H7 (cell line): ENCODE measurements around the gene CELF3. TPM values are rescaled to one million over a fixed set of nuclear protein-coding genes. Genes with fewer than 3 reads are reported as not detected.

ENCODE experiments used
- DNase-seq: peaks from one replicate; pipeline ENCODE4 v3.0.0; 2012
- H3K27me3 ChIP-seq: 2 replicates; pipeline ENCODE4 v1.6.0; 2011; ENCODE audit warnings: mild to moderate bottlenecking, low read length; ENCODE audit not compliant: control insufficient read depth, insufficient read depth
- H3K36me3 ChIP-seq: replicated peaks from 2 replicates; pipeline ENCODE4 v1.5.1; 2011; ENCODE audit warnings: low read length; ENCODE audit not compliant: control insufficient read depth, insufficient read depth
- H3K4me3 ChIP-seq: 2 replicates; pipeline ENCODE4 v1.5.1; 2011; ENCODE audit warnings: low read depth, mild to moderate bottlenecking, control low read depth, low read length, moderate library complexity; ENCODE audit not compliant: insufficient read depth
- total RNA-seq: library from RNA; depleted of rRNA; stranded (reverse); fragments of >200 nt; shearing (Covaris generic); gene quantifications from 2 replicates; pipeline ENCODE4 v1.2.3, GENCODE V29; 2014

Gene CELF3
- total RNA-seq, 1 experiment from 2014 or later, result 0.07 TPM

DNA sequence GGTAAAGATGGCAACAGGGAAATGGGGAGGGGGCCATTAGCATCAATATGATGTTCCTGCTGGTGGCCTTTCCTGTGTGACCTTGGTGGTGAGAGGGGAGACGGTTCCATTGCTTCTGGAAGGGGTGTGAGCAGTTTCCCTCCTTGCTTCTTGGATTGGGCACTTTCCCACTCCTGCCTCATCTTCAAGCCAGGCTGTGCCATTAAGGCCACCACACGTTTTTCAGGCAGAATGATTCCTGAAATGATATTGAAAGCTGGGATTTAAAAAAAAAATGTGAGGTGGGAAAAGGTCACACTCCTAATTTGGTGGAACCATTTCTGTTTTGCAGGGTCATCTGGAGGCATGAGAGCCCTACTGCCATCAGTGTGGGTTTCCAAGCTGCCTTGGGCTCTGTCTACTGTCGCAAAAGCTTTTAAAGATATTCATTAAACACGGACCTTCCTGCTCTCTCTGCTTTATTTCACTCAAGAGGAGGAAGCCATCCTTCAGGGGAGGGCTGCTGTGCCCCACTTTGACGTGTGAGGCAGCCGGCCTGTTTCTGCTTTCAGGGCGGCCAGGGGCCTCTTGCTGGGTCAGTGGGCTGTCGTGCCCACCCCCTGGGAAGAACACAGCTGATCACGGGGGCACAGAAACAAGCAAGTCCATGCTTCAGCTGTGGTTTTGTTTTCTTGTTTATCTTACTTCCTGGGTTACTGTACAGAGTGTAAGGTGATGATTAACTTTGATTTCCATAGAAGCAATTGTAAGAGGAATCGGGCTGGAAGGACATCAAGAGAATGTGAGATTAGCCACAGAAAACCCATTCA is 12.8 kb upstream of the CELF3 start:
- H3K27me3 ChIP-seq, result peaks cover 3% of the 10 kb centered on the region; the same call in 1 of the 2 replicates
- DNase-seq, result no peak
- no peaks in the 10 kb centered on the region for H3K36me3 ChIP-seq
- H3K4me3 ChIP-seq, result no peak overlapping the region

DNA sequence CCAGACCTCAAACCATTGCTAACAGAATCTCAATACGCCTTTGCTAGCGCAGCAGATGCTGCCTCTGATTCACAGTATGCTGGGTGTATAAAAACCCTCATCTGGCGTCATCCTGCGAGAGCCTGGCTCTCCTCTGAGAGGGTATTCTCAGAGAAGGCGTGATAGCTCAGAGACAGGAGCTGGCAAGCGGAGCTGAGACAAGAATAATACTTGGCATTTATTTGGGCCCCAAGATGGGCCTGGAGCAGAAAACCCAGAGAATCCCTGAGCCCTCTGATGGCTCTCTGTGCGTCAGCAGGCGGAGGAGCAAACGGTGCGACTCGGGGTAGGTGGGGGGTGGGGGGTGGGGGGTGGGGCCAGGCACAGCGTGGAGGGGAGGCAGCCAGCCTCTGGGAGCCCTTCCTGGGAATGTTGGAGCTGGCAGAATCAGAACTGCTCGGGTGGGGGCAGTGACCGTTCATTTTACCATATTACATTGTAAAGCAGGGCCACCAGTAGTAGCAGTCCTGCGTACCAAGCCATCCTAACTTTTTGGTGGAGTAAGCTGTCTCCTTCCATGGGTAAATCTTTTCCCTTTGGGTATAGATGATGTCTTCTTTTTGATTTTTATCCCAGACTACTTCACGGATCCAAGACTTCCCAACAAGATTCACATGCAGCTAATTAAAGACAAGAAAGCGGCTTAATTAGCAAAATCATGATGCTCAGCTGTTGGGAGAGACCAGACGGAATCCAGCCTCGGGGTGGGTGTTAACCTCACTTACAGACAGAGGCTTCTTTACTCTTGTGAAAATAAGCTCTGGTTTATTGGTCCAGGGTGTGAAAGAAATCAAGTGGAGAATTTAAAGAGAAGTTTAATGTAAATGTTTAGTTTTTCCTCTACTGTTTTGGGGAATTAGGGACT is 11.8 kb upstream of the CELF3 start:
- Histone ChIP-seq H3K4me3 (no peak overlapping the region), H3K27me3 (peaks cover 6% of the 10 kb centered on the region), H3K36me3 (no peaks in the 10 kb centered on the region)
- DNase-seq, result peak; percentile 72

- no peak for DNase-seq
- Histone ChIP-seq H3K4me3 (no peak overlapping the region), H3K36me3 (no peaks in the 10 kb centered on the region), H3K27me3 (peaks cover 41% of the 10 kb centered on the region)
These were observed 7.2 kb upstream of the CELF3 start for GRCh38 chr1:151723726-151724370.

DNA sequence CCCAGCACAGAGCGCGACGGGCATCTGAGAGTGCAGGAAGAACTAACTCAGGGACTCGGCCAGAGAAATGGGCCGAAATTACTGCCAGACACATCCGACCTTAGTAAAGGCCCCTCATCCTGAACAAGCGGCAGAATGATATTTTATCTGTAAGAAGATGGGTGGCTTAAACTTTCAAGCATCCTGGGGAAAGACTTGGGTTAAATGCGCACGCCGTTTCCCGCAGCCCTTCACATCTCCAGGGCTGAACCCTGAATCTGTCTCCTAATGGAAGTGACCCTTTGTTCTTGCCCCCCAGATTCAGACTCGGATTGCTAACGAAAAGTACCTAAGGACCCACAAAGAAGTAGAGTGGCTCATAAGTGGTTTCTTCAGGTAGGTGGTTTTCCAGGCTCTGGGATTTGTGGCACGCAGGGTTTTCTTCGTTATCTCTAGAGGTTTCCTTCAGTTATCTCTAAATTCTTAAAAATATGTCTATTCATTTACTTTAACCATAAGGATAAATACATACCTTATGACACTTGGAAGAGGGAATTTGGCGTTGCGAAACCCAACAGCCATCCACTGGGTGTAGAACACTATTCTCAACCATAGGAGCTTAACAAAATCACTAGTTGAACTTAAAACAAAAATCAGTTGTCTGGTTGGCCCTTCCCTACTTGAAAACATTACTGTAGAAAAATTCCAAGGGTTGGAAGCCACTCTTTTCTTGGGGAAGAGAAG is 5.3 kb upstream of the CELF3 start:
- DNase-seq, result no peak
- Histone ChIP-seq H3K4me3 (peak overlapping the region; percentile 41), H3K36me3 (no peaks in the 10 kb centered on the region), H3K27me3 (peaks cover 56% of the 10 kb centered on the region)

GRCh38 chr1:151720974-151721787 is 4.6 kb upstream of the CELF3 start, which contains the start of gene RIIAD1:
Gene RIIAD1, plus strand, starts transcription at chr1:151721522. Its CDS starts 15 bp downstream, at chr1:151721537.
- Histone ChIP-seq H3K36me3 (no peaks in the 10 kb centered on the region), H3K27me3 (peaks cover 56% of the 10 kb centered on the region), H3K4me3 (peak within 1 kb of the TSS; percentile 41)
- peak; percentile 98 for DNase-seq

DNA sequence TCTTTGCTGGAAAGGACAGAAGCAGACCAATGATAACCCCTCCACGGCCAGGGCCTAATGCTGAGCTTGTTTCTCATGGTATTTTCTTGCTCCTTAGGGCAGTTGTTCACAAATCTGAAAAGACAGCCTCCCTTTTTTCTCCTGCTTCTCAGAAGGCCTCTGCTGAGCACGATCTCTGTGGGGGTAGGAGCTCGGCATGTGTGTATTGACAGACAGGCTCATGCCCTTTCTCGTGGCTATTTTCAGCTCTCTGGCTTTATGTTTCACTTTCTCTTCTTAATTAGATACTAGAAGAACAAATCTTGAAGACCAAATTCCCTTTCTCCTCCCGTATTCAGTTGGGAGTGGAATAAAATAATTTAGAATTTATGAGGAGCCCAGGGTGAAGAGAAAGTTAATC is 4.0 kb upstream of the CELF3 start:
- Histone ChIP-seq H3K4me3 (no peak overlapping the region), H3K36me3 (no peaks in the 10 kb centered on the region), H3K27me3 (peaks cover 59% of the 10 kb centered on the region)
- DNase-seq, result no peak

- Histone ChIP-seq H3K4me3 (no peak overlapping the region), H3K27me3 (peaks cover 59% of the 10 kb centered on the region), H3K36me3 (no peaks in the 10 kb centered on the region)
- peak; percentile 14 for DNase-seq
These were observed 3.5 kb upstream of the CELF3 start for GRCh38 chr1:151720125-151720524.

DNA sequence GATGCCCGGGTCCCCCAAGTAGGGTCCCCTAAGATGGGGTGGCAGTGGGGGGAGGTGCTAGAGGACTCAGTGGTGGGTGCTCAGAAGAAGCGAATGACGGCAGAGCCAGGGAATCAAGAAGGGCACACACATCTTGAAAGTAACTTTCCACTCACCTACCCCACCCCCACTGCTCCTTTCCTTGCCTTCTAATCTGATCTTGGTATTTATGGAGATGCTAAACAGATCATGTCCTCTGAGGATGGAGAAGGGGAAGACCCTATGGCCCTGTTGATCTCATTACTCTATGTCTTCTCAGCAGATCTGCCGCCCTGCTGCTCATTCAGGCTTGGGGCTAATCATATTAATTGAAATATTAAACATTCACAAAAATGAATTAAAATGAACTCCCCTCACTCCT is 2.1 kb upstream of the CELF3 start:
- no peak for DNase-seq
- Histone ChIP-seq H3K4me3 (no peak overlapping the region), H3K36me3 (no peaks in the 10 kb centered on the region), H3K27me3 (peaks cover 55% of the 10 kb centered on the region)

GRCh38 chr1:151718011-151718431 is 1.4 kb upstream of the CELF3 start:
- DNase-seq, result no peak
- H3K4me3 ChIP-seq, result no peak overlapping the region
- no peaks in the 10 kb centered on the region for H3K36me3 ChIP-seq
- peaks cover 55% of the 10 kb centered on the region for H3K27me3 ChIP-seq

DNA sequence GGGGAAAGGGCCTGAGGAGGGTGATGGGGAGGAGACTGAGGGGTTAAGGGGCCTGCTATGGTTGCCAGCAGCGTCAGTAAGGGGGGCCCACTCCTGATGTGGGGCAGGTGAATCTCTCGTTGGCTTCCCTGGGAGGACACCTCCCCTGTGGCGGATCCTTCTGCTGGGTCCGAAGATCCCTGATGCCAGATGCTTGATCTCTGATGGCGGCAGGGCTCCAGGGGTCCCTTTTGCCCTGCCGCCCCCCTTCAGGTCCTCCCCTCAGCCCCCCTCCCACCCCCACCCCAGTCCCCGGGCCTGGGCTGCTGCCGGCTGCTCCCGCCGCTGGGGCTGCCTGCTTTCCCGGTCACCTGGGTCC is 219 bp downstream of the CELF3 start:
- no peaks in the 10 kb centered on the region for H3K36me3 ChIP-seq
- no peak for DNase-seq
- peaks cover 40% of the 10 kb centered on the region for H3K27me3 ChIP-seq
- peak overlapping the region; percentile 28; the same call in 1 of the 2 replicates for H3K4me3 ChIP-seq

GRCh38 chr1:151715726-151716404 is 738 bp downstream of the CELF3 start:
- peak; percentile 90 for DNase-seq
- H3K27me3 ChIP-seq, result peaks cover 39% of the 10 kb centered on the region
- peak overlapping the region; percentile 28; the same call in 1 of the 2 replicates for H3K4me3 ChIP-seq
- no peaks in the 10 kb centered on the region for H3K36me3 ChIP-seq

- no peaks in the 10 kb centered on the region for H3K36me3 ChIP-seq
- peaks cover 31% of the 10 kb centered on the region for H3K27me3 ChIP-seq
- peak; percentile 71 for DNase-seq
- H3K4me3 ChIP-seq, result no peak overlapping the region
These were observed 1.5 kb downstream of the CELF3 start for GRCh38 chr1:151714820-151715725.
